HEK293 (cell line): ENCODE results near the gene SDCBP2.

Experiments
- CTCF ChIA-PET: fragments of 350-600 bp; formaldehyde crosslinking; extraction: SDS; loops from one replicate; lab custom pipeline; 2021; ENCODE audit warnings: antibody characterized with exemption; lab: Yijun Ruan, JAX
- POLR2A ChIA-PET: fragments of 300-600 bp; formaldehyde crosslinking; extraction: SDS; loops from one replicate; lab custom pipeline; 2020; ENCODE audit warnings: antibody characterized with exemption, inconsistent platforms; lab: Yijun Ruan, JAX
- H3K27ac ChIP-seq: fragments of 200-500 bp; sonication (Bioruptor generic); 2 replicates; pipeline ENCODE4 v1.5.1; 2014; ENCODE audit warnings: low read depth, low read length, control low read depth, inconsistent platforms; ENCODE audit errors: extremely low read depth
- H3K36me3 ChIP-seq, 2 experiments: fragments of 200-500 bp in 1 of 2; sonication (Bioruptor generic) in 1 of 2; 1 replicate in 1 of 2; 2 replicates in 1 of 2; pipeline ENCODE4 v1.5.1; 2014 to 2017; ENCODE audit warnings: inconsistent platforms in 2 of 2, low read length in 2 of 2; ENCODE audit not compliant: control insufficient read depth in 2 of 2, insufficient read depth in 1 of 2
- H3K4me1 ChIP-seq: fragments of 200-500 bp; sonication (Bioruptor generic); 2 replicates; pipeline ENCODE4 v1.5.1; 2014; ENCODE audit warnings: mild to moderate bottlenecking, low read length, inconsistent platforms; ENCODE audit not compliant: control insufficient read depth, insufficient read depth
- H3K4me3 ChIP-seq: 2 replicates; pipeline ENCODE4 v1.5.1; 2011; ENCODE audit warnings: low read depth, mild to moderate bottlenecking, control low read depth, low read length, moderate library complexity
- H3K9me3 ChIP-seq: fragments of 200-500 bp; sonication (Bioruptor generic); 2 replicates; pipeline ENCODE4 v1.5.1; 2014; ENCODE audit warnings: low read depth, low read length, inconsistent platforms; ENCODE audit not compliant: control insufficient read depth, insufficient read depth
- BCL11B ChIP-seq: fragments of 450-650 bp; formaldehyde crosslinking; IDR thresholded peaks from 2 replicates; pipeline ENCODE4 v1.5.1; 2016; ENCODE audit warnings: low read depth, missing biosample characterization, missing genetic modification characterization
- CTCF ChIP-seq: fragments of 450-650 bp; formaldehyde crosslinking; IDR thresholded peaks from 2 replicates; pipeline ENCODE4 v1.5.1; 2016; ENCODE audit warnings: missing biosample characterization, missing genetic modification characterization
- KLF1 ChIP-seq: fragments of 450-650 bp; formaldehyde crosslinking; IDR thresholded peaks from 2 replicates; pipeline ENCODE4 v1.5.1; 2016; ENCODE audit warnings: missing biosample characterization, missing genetic modification characterization
- MYNN ChIP-seq: fragments of 450-650 bp; formaldehyde crosslinking; IDR thresholded peaks from 2 replicates; pipeline ENCODE4 v1.5.1; 2016; ENCODE audit warnings: missing biosample characterization, missing genetic modification characterization, borderline replicate concordance
- OVOL3 ChIP-seq: fragments of 450-650 bp; formaldehyde crosslinking; IDR thresholded peaks from 2 replicates; pipeline ENCODE4 v1.5.1; 2016; ENCODE audit warnings: missing biosample characterization, missing genetic modification characterization
- TRIM28 ChIP-seq: IDR thresholded peaks from 2 replicates; pipeline ENCODE4 v1.6.1; 2011; ENCODE audit warnings: low read length, control low read depth, borderline replicate concordance
- ZBTB1 ChIP-seq: fragments of 450-650 bp; formaldehyde crosslinking; IDR thresholded peaks from 2 replicates; pipeline ENCODE4 v1.5.1; 2016; ENCODE audit warnings: missing biosample characterization, missing genetic modification characterization
- ZBTB20 ChIP-seq: fragments of 450-650 bp; formaldehyde crosslinking; IDR thresholded peaks from 2 replicates; pipeline ENCODE4 v1.5.1; 2016; ENCODE audit warnings: missing biosample characterization, missing genetic modification characterization
- ZBTB48 ChIP-seq: fragments of 450-650 bp; formaldehyde crosslinking; IDR thresholded peaks from 2 replicates; pipeline ENCODE4 v1.5.1; 2016; ENCODE audit warnings: missing biosample characterization, missing genetic modification characterization
- ZFP3 ChIP-seq: fragments of 450-650 bp; formaldehyde crosslinking; IDR thresholded peaks from 2 replicates; pipeline ENCODE4 v1.5.1; 2016; ENCODE audit warnings: low read depth, missing biosample characterization, missing genetic modification characterization
- ZNF112 ChIP-seq: fragments of 450-650 bp; formaldehyde crosslinking; IDR thresholded peaks from 2 replicates; pipeline ENCODE4 v1.5.0; 2017; ENCODE audit warnings: missing biosample characterization, missing genetic modification characterization
- ZNF133 ChIP-seq: fragments of 450-650 bp; formaldehyde crosslinking; IDR thresholded peaks from 2 replicates; pipeline ENCODE4 v1.5.1; 2016; ENCODE audit warnings: missing biosample characterization, missing genetic modification characterization
- ZNF146 ChIP-seq: fragments of 450-650 bp; formaldehyde crosslinking; IDR thresholded peaks from 2 replicates; pipeline ENCODE4 v1.5.1; 2016; ENCODE audit warnings: missing biosample characterization, missing genetic modification characterization
- ZNF157 ChIP-seq: fragments of 450-650 bp; formaldehyde crosslinking; IDR thresholded peaks from 2 replicates; pipeline ENCODE4 v1.5.1; 2016; ENCODE audit warnings: missing biosample characterization, missing genetic modification characterization
- ZNF169 ChIP-seq: fragments of 450-650 bp; formaldehyde crosslinking; IDR thresholded peaks from 2 replicates; pipeline ENCODE4 v1.5.1; 2016; ENCODE audit warnings: missing biosample characterization, missing genetic modification characterization
- ZNF2 ChIP-seq: fragments of 450-650 bp; formaldehyde crosslinking; IDR thresholded peaks from 2 replicates; pipeline ENCODE4 v1.5.1; 2016; ENCODE audit warnings: missing biosample characterization, missing genetic modification characterization
- ZNF311 ChIP-seq: fragments of 450-650 bp; formaldehyde crosslinking; IDR thresholded peaks from 2 replicates; pipeline ENCODE4 v1.5.1; 2017; ENCODE audit warnings: missing biosample characterization, missing genetic modification characterization, borderline replicate concordance
- ZNF398 ChIP-seq: fragments of 450-650 bp; formaldehyde crosslinking; IDR thresholded peaks from 2 replicates; pipeline ENCODE4 v1.5.1; 2017; ENCODE audit warnings: missing biosample characterization, missing genetic modification characterization
- ZNF521 ChIP-seq: fragments of 450-650 bp; formaldehyde crosslinking; IDR thresholded peaks from 2 replicates; pipeline ENCODE4 v1.5.1; 2017; ENCODE audit warnings: missing biosample characterization, mild to moderate bottlenecking, missing genetic modification characterization
- ZNF549 ChIP-seq: fragments of 450-650 bp; IDR thresholded peaks from 2 replicates; pipeline ENCODE4 v1.5.1; 2018; ENCODE audit warnings: missing biosample characterization, missing genetic modification characterization, mild to moderate bottlenecking, inconsistent platforms, moderate library complexity
- ZNF580 ChIP-seq: fragments of 450-650 bp; formaldehyde crosslinking; IDR thresholded peaks from 2 replicates; pipeline ENCODE4 v1.5.1; 2016; ENCODE audit warnings: missing biosample characterization, missing genetic modification characterization
- ZNF692 ChIP-seq: fragments of 450-650 bp; formaldehyde crosslinking; IDR thresholded peaks from 2 replicates; pipeline ENCODE4 v1.5.1; 2016; ENCODE audit warnings: missing biosample characterization, missing genetic modification characterization
- ZSCAN5A ChIP-seq: fragments of 450-650 bp; formaldehyde crosslinking; IDR thresholded peaks from 2 replicates; pipeline ENCODE4 v1.5.1; 2016; ENCODE audit warnings: missing biosample characterization, missing genetic modification characterization

The SDCBP2 gene

DNA sequence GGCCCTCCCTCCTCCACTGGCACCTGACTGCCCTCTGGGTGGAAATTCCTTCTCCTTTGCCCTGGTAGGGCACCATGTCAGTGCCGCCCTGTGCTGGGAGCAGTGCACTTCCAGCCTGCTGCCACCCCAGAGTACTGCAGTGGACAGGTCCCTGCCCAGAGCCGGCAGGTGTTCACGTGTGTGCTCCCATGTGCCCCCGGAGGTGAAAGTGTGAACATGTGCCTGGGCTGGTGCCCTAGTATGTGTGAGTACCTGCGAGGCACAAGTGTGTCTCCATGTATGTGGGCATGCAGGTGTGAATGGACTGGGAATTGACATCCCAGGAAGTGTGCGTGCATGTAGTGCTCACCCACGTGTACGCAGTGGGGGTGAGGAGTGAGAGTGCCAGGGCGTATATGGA, 29.4 kb downstream of the SDCBP2 start:
- H3K4me1 ChIP-seq: no peaks in the 10 kb centered on the region
- ChIA-PET POLR2A (no interaction called here), CTCF (interaction anchor here (0.7 to 1.1 kb wide), 2 partner anchors 32 to 169 kb away, joined by 3 read pairs; no protein-coding TSS in a partner anchor)
- no peak for TF ChIP-seq ZNF157 (tag by site-specific recombination)
- TF ChIP-seq CTCF (tag by site-specific recombination): peak; percentile 68
- no peak for TF ChIP-seq ZFP3 (tag by site-specific recombination)
- peaks cover 0 to 18% of the 10 kb centered on the region in 2 experiments; a peak in 1 of 3 replicates for H3K36me3 ChIP-seq
- no peaks in the 10 kb centered on the region for H3K9me3 ChIP-seq
- H3K4me3 ChIP-seq: no peak overlapping the region
- H3K27ac ChIP-seq: no peak overlapping the region

GRCh38 chr20:1298888-1299511, 29.9 kb downstream of the SDCBP2 start:
- ChIA-PET POLR2A (no interaction called here), CTCF (interaction anchor here (0.7 to 1.2 kb wide), 2 partner anchors 14 to 147 kb away, joined by 3 read pairs; no protein-coding TSS in a partner anchor)

DNA sequence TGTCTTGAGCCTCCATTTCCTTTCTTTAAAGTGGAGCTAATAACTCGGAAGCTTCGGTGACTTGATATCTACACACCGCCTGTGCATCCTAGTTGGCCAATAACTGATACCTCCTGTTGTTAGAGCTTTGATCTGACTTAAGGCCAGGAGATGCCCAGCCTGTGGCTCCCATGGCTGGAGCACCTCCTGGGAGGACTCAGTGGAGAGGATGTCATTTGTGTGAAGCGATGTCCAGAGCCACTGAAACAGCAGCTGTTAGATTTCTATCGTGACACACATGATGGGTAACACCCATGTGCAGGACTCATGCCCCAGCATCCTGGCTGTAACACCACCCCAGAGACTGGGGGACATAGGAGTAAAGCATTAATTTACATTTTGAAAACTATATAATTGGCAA, 30.8 kb downstream of the SDCBP2 start:
- POLR2A ChIA-PET: no interaction called here
- TF ChIP-seq ZNF398 (no peak), ZBTB1 (tag by site-specific recombination) (no peak), TRIM28 (no peak), ZSCAN5A (tag by site-specific recombination) (no peak), ZFP3 (tag by site-specific recombination) (no peak), ZNF112 (tag by site-specific recombination) (no peak), ZNF692 (no peak), ZNF549 (tag by site-specific recombination) (no peak), ZNF146 (tag by site-specific recombination) (no peak), ZNF133 (tag by site-specific recombination) (no peak), ZNF311 (no peak), ZNF2 (tag by site-specific recombination) (no peak), ZNF521 (tag by site-specific recombination) (no peak), MYNN (tag by site-specific recombination) (no peak)
- no peaks in the 10 kb centered on the region for H3K4me1 ChIP-seq
- no peak overlapping the region for H3K4me3 ChIP-seq
- no peak overlapping the region for H3K27ac ChIP-seq
- CTCF ChIA-PET: interaction anchor here (0.6 to 1.2 kb wide), 2 partner anchors 14 to 671 kb away, joined by 3 read pairs; no protein-coding TSS in a partner anchor
- H3K9me3 ChIP-seq: no peaks in the 10 kb centered on the region
- peaks cover 0 to 17% of the 10 kb centered on the region in 2 experiments; a peak in 1 of 3 replicates for H3K36me3 ChIP-seq

More at GRCh38 chr20:1298888-1299511, 29.9 kb downstream of the SDCBP2 start:
- no peaks in the 10 kb centered on the region for H3K9me3 ChIP-seq
- TF ChIP-seq ZNF169 (no peak), BCL11B (tag by site-specific recombination) (no peak), OVOL3 (tag by site-specific recombination) (no peak), KLF1 (tag by site-specific recombination) (no peak), ZBTB20 (tag by site-specific recombination) (no peak), ZBTB48 (tag by site-specific recombination) (no peak), ZNF580 (tag by site-specific recombination) (no peak), TRIM28 (no peak)
- peaks cover 0 to 17% of the 10 kb centered on the region in 2 experiments; a peak in 1 of 3 replicates for H3K36me3 ChIP-seq
- H3K4me3 ChIP-seq: no peak overlapping the region
- no peaks in the 10 kb centered on the region for H3K4me1 ChIP-seq
- H3K27ac ChIP-seq: no peak overlapping the region
